Naive B cell (primary cell): ENCODE data around the gene KRTAP10-6. TPM values are rescaled to one million over a fixed set of nuclear protein-coding genes. Genes with fewer than 3 reads are reported as not detected.
A peak's percentile ranks its signal among the peaks of the same experiment; 100 is the strongest.
"Not testable (repeated sequence)": the region's sequence is repeated elsewhere in the genome, so short reads cannot be mapped to it uniquely, and the experiment has no call there.

Experiments
- ATAC-seq, 2 donors: fragments of 150-1000 bp; cut with Tn5 transposase; 2 replicates each; pipeline ENCODE4 v1.10.0; 2021; ENCODE audit warnings: low read depth in 2 of 2, mild to moderate bottlenecking in 2 of 2, moderate library complexity in 2 of 2
- DNase-seq: peaks from one replicate; pipeline ENCODE4 v3.0.0; 2022
- H3K27ac Mint-ChIP-seq, 6 donors: one replicate each; pipeline ENCODE4 v1.8.0; 2020 to 2022; ENCODE audit warnings: mild to moderate bottlenecking in 6 of 6, mixed read lengths in 6 of 6, moderate library complexity in 5 of 6, inconsistent platforms in 2 of 6
- H3K27me3 Mint-ChIP-seq, 3 donors: one replicate each; pipeline ENCODE4 v1.8.0; 2021 to 2022; ENCODE audit warnings: mixed read lengths in 3 of 3, mild to moderate bottlenecking in 1 of 3
- H3K36me3 Mint-ChIP-seq, 2 donors: one replicate each; pipeline ENCODE4 v1.8.0; 2020 to 2022; ENCODE audit warnings: mixed read lengths in 2 of 2, inconsistent platforms in 1 of 2, mild to moderate bottlenecking in 1 of 2
- H3K4me1 Mint-ChIP-seq, 3 donors: one replicate each; pipeline ENCODE4 v1.8.0; 2020 to 2022; ENCODE audit warnings: mixed read lengths in 3 of 3, inconsistent platforms in 1 of 3, mild to moderate bottlenecking in 1 of 3, moderate library complexity in 1 of 3
- H3K4me3 Mint-ChIP-seq, 8 donors: one replicate each; pipeline ENCODE4 v1.8.0; 2020 to 2022; ENCODE audit warnings: mild to moderate bottlenecking in 8 of 8, mixed read lengths in 8 of 8, moderate library complexity in 8 of 8, inconsistent platforms in 2 of 8
- H3K9me3 Mint-ChIP-seq, 7 donors: one replicate each; pipeline ENCODE4 v1.8.0; 2020 to 2022; ENCODE audit warnings: mixed read lengths in 7 of 7, mild to moderate bottlenecking in 5 of 7, inconsistent platforms in 2 of 7, moderate library complexity in 1 of 7
- polyA plus RNA-seq, 6 donors: library from polyadenylated mRNA; unstranded; fragments of 300-500 nt; fragmentation: Illumina TruSeq; gene quantifications; one replicate each; pipeline ENCODE4 v1.2.3, GENCODE V29; 2021; ENCODE audit warnings: low read depth in 6 of 6

Gene KRTAP10-6
- polyA plus RNA-seq, 6 donors from 2014 or later = not detected

GRCh38 chr21:44627831-44628233 is 35.5 kb upstream of the KRTAP10-6 start:
- DNase-seq, H3K27ac Mint-ChIP-seq, H3K4me3 Mint-ChIP-seq, ATAC-seq: not testable (repeated sequence)
- peaks cover 7 to 34% (median 29%) of the 10 kb centered on the region in 3 donors for H3K27me3 Mint-ChIP-seq
- peaks cover 27 to 51% of the 10 kb centered on the region in 2 donors for H3K36me3 Mint-ChIP-seq
- H3K9me3 Mint-ChIP-seq = peaks cover 33 to 59% (median 49%) of the 10 kb centered on the region in 7 donors
- peaks cover 10 to 16% (median 15%) of the 10 kb centered on the region in 3 donors for H3K4me1 Mint-ChIP-seq

DNA sequence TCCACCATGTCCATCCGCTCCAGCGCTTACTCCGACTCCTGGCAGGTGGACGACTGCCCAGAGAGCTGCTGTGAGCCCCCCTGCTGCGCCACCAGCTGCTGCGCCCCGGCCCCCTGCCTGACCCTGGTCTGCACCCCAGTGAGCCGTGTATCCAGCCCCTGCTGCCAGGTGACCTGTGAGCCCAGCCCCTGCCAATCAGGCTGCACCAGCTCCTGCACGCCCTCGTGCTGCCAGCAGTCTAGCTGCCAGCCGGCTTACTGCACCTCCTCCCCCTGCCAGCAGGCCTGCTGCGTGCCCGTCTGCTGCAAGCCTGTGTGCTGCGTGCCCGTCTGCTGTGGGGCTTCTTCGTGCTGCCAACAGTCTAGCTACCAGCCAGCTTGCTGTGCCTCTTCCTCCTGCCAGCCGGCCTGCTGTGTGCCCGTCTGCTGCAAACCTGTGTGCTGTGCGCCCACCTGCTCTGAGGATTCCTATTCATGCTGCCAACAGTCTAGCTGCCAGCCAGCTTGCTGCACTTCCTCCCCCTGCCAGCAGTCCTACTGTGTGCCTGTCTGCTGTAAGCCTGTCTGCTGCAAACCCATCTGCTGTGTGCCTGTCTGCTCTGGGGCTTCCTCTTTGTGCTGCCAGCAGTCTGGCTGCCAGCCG is 35.0 kb upstream of the KRTAP10-6 start:
- Mint-ChIP-seq H3K27me3 (peaks cover 9 to 34% (median 34%) of the 10 kb centered on the region in 3 donors), H3K4me1 (peaks cover 10 to 16% (median 15%) of the 10 kb centered on the region in 3 donors), H3K27ac (peak overlapping the region in 1 of 6 donors; percentile 76), H3K9me3 (peaks cover 34 to 60% (median 50%) of the 10 kb centered on the region in 7 donors), H3K36me3 (peaks cover 32 to 55% of the 10 kb centered on the region in 2 donors)
- not testable (repeated sequence) for H3K4me3 Mint-ChIP-seq, DNase-seq, ATAC-seq

DNA sequence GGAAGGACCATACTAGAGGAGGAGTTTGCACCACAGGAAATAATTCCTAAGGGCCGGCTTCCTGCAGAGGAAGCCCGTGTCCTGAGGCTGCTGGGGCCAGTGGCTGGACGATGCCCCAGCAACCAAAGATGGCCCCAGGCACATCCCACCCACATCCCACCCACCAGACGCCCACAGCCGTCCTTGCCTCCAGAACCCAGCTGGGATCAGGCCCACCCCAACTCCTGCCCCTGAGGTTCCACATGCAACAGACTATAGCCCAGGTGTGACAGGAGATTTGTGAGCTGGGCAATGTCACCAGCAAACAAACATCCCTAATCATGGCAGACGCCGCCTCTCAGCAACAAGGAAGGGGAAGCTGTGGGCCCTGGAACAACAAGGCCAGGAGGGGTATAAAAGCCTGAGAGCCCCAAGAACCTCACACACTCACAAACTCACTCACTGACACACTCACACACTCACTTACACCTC is 34.4 kb upstream of the KRTAP10-6 start, which contains the start of gene KRTAP10-9:
KRTAP10-9 (plus strand) TSS at position 421 of the 471 bp plus-strand sequence. CDS start 79 bp downstream, outside the sequence.
- ATAC-seq (no peak), DNase-seq (no peak)
- H3K36me3 Mint-ChIP-seq = peaks cover 27 to 54% of the 10 kb centered on the region in 2 donors
- H3K9me3 Mint-ChIP-seq = peaks cover 33 to 54% (median 45%) of the 10 kb centered on the region in 7 donors
- H3K4me1 Mint-ChIP-seq = peaks cover 10 to 16% (median 15%) of the 10 kb centered on the region in 3 donors
- peak within 1 kb of the TSS in 1 of 6 donors; percentile 76 for H3K27ac Mint-ChIP-seq
- H3K4me3 Mint-ChIP-seq = peak within 1 kb of the TSS in 1 of 8 donors; percentile 79
- H3K27me3 Mint-ChIP-seq = peaks cover 10 to 38% (median 34%) of the 10 kb centered on the region in 3 donors

- peaks cover 10 to 38% (median 34%) of the 10 kb centered on the region in 3 donors for H3K27me3 Mint-ChIP-seq
- H3K36me3 Mint-ChIP-seq = peaks cover 23 to 50% of the 10 kb centered on the region in 2 donors
- no peak overlapping the region for H3K27ac Mint-ChIP-seq
- peaks cover 10 to 16% (median 15%) of the 10 kb centered on the region in 3 donors for H3K4me1 Mint-ChIP-seq
- DNase-seq (no peak), ATAC-seq (no peak)
- peaks cover 30 to 50% (median 41%) of the 10 kb centered on the region in 7 donors for H3K9me3 Mint-ChIP-seq
- peak overlapping the region in 1 of 8 donors; percentile 79 for H3K4me3 Mint-ChIP-seq
Measured at GRCh38 chr21:44626262-44626661, 34.0 kb upstream of the KRTAP10-6 start.

- H3K27ac Mint-ChIP-seq = no peak overlapping the region
- peaks cover 10 to 38% (median 34%) of the 10 kb centered on the region in 3 donors for H3K27me3 Mint-ChIP-seq
- H3K4me1 Mint-ChIP-seq = peaks cover 10 to 13% (median 13%) of the 10 kb centered on the region in 3 donors
- H3K9me3 Mint-ChIP-seq = peaks cover 25 to 45% (median 37%) of the 10 kb centered on the region in 7 donors
- DNase-seq = no peak
- ATAC-seq = no peak
- peaks cover 20 to 47% of the 10 kb centered on the region in 2 donors for H3K36me3 Mint-ChIP-seq
- no peak overlapping the region for H3K4me3 Mint-ChIP-seq
Measured at GRCh38 chr21:44625756-44626155, 33.5 kb upstream of the KRTAP10-6 start.

DNA sequence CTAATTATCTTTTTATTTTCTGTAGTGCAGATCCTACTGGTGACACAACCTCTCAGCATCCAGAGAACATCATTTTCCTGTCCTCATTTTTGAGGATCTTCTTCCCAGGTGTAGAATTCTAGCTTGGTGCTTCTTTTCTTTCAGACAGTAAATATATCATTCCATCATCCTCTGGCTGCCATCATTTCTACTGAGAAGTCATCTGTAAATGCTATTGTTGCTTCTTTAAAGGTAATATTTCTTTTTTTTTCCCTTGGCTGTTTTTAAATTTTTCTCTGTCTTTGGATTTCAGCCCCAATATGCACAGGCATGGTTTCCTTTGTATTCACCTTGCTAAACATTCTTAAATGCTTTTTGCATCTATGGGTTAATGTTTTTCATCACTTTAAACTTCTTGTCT is 31.3 kb upstream of the KRTAP10-6 start:
- Mint-ChIP-seq H3K9me3 (peaks cover 24 to 58% (median 44%) of the 10 kb centered on the region in 7 donors), H3K36me3 (peaks cover 34 to 57% of the 10 kb centered on the region in 2 donors), H3K27me3 (peaks cover 10 to 38% (median 34%) of the 10 kb centered on the region in 3 donors), H3K27ac (no peak overlapping the region), H3K4me1 (peaks cover 7 to 14% (median 10%) of the 10 kb centered on the region in 3 donors), H3K4me3 (no peak overlapping the region)
- ATAC-seq = no peak
- DNase-seq = no peak

DNA sequence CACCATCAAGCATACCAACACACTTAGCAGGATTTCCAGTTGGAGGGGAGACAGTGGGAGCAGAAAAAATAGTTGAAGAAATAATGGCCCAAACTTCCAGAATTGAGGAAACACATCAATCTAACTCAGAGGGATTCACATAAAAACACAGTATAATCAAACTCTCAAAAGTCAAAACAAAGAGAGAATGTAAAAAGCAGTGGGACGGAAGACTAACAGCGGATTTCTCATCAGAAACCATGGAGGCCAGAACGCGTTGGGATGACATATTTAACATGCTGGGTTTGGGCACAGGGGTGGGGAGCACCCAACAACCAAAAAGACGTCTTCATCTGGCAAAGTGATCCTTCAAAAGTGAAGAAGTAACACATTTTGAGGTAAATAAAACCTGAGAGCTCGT is 27.6 kb upstream of the KRTAP10-6 start:
- H3K36me3 Mint-ChIP-seq = peaks cover 34 to 56% of the 10 kb centered on the region in 2 donors
- DNase-seq (no peak), ATAC-seq (no peak)
- H3K9me3 Mint-ChIP-seq = peaks cover 24 to 57% (median 42%) of the 10 kb centered on the region in 7 donors
- peaks cover 10 to 38% (median 28%) of the 10 kb centered on the region in 3 donors for H3K27me3 Mint-ChIP-seq
- peaks cover 12 to 20% (median 13%) of the 10 kb centered on the region in 3 donors for H3K4me1 Mint-ChIP-seq
- peak overlapping the region in 1 of 8 donors; percentile 17 for H3K4me3 Mint-ChIP-seq
- H3K27ac Mint-ChIP-seq = no peak overlapping the region

DNA sequence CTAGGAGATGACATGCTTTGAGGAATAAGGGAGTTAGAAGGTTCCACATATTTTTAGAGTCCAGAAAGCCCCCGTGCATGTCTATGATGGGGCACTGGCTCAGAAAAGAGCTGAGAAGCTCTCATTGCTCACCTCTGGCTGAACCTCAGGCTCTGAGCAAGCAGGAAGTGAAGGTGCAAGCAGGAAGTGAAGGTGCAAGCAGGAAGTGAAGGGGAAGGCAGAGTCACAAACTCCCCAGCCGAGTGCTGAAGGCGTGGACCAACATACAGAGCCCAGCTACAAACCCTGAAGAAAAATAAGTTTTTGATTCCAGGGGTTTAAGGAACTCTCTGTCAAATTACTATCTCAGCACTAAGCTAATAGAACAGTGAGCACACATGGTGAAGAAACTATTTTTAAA is 26.6 kb upstream of the KRTAP10-6 start:
- ATAC-seq (peak; percentile 70 to 76), DNase-seq (no peak)
- Mint-ChIP-seq H3K27me3 (peaks cover 14 to 36% (median 24%) of the 10 kb centered on the region in 3 donors), H3K4me1 (peaks cover 12 to 20% (median 13%) of the 10 kb centered on the region in 3 donors), H3K9me3 (peaks cover 18 to 47% (median 33%) of the 10 kb centered on the region in 7 donors), H3K4me3 (peak overlapping the region in 7 of 8 donors; percentile 21 to 76 (median 51)), H3K36me3 (peaks cover 31 to 46% of the 10 kb centered on the region in 2 donors), H3K27ac (peak overlapping the region in 5 of 6 donors; percentile 65 to 88 (median 76))

DNA sequence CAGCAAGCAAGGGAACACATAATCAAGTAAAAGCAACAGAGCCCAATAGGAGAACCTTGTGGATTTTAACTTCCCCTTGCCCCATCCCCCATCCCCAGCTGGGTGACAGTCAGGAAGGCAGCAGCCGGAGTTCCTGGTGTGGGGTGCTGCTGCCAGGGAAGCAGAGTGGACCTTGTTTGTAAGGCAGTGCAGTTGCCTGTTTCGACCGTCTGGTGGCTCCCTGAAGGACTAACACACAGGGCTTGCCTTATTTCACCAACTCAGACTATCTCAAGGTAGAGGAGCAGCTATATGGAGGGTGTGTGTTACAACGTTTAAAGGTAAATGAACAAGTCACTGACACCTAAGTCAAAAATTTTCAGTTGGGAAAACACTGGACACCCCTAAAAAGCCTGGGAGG is 26.2 kb upstream of the KRTAP10-6 start:
- Mint-ChIP-seq H3K9me3 (peaks cover 17 to 43% (median 28%) of the 10 kb centered on the region in 7 donors), H3K27me3 (peaks cover 13 to 35% (median 20%) of the 10 kb centered on the region in 3 donors), H3K4me1 (peaks cover 12 to 20% (median 13%) of the 10 kb centered on the region in 3 donors), H3K36me3 (peaks cover 27 to 42% of the 10 kb centered on the region in 2 donors), H3K4me3 (peak overlapping the region in 5 of 8 donors; percentile 47 to 76 (median 59)), H3K27ac (peak overlapping the region in 5 of 6 donors; percentile 55 to 85 (median 73))
- ATAC-seq (no peak), DNase-seq (no peak)

DNA sequence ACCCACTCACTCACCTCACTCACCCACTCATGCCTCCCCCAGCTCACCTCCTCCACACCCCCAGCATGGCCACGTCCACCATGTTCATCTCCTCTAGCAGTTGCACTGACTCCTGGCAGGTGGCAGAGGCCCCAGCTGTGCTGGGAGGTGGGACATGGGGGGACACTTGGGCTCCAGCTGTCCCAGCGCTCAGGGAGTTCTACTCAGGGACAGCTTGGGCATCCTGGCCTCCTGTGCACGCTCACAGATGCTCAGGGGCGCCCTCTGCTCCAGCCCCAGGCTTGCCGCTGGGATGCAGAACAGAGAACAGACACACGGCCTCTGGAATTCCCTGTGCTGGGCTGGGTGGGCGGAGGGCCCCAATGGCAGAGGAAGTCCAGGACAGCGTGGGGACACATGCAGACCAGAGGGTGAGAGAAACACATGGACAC is 24.8 kb upstream of the KRTAP10-6 start:
- Mint-ChIP-seq H3K36me3 (peaks cover 18 to 37% of the 10 kb centered on the region in 2 donors), H3K4me3 (peak overlapping the region in 1 of 8 donors; percentile 44)
- no peak for ATAC-seq

GRCh38 chr21:44616591-44616926 is 24.3 kb upstream of the KRTAP10-6 start:
- ATAC-seq (no peak), DNase-seq (no peak)
- H3K27me3 Mint-ChIP-seq = peaks cover 4 to 28% (median 28%) of the 10 kb centered on the region in 3 donors
- H3K4me3 Mint-ChIP-seq = peak overlapping the region in 1 of 8 donors; percentile 44
- H3K27ac Mint-ChIP-seq = peak overlapping the region in 1 of 6 donors; percentile 35
- peaks cover 10 to 34% (median 28%) of the 10 kb centered on the region in 7 donors for H3K9me3 Mint-ChIP-seq
- peaks cover 13 to 20% (median 15%) of the 10 kb centered on the region in 3 donors for H3K4me1 Mint-ChIP-seq
- H3K36me3 Mint-ChIP-seq = peaks cover 18 to 35% of the 10 kb centered on the region in 2 donors

More for the DNA sequence above, 24.8 kb upstream of the KRTAP10-6 start:
- Mint-ChIP-seq H3K27ac (no peak overlapping the region), H3K4me1 (peaks cover 13 to 20% (median 15%) of the 10 kb centered on the region in 3 donors), H3K27me3 (peaks cover 4 to 30% (median 26%) of the 10 kb centered on the region in 3 donors), H3K9me3 (peaks cover 8 to 30% (median 25%) of the 10 kb centered on the region in 7 donors)
- no peak for DNase-seq

DNA sequence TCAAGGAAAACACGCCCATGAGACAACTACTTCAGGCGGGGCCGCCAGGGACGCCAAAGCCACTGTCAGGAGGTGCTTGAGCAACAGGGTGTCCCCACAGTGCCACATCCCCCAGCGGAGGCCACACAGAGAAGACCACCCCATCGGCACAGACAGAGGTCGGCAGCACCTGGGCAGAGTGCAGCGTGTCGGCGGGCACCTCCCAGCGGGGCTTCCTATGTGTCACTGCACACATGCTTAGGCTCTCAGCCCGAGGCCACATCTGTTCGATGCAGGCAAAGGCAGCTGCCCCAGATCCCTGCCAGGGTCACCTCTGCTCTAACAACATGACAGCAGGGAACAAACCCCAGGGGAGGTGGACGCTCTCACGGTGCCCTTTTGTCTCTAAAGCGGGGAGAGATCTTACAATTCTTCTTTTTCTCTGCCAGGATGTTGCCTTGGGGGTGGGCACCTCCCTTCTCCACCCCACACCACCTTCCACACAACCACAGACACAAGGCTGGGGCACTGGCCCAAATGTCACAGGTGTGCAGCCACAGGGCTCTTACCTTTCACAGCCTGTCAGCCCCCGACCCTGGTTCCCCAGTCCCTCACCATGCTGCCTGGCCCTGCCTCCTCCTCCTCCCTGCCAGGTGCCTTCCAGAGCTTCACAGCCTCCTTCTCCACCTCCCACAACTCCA is 23.7 kb upstream of the KRTAP10-6 start:
- Mint-ChIP-seq H3K9me3 (peaks cover 14 to 39% (median 33%) of the 10 kb centered on the region in 7 donors), H3K4me1 (peaks cover 13 to 20% (median 15%) of the 10 kb centered on the region in 3 donors), H3K36me3 (peaks cover 23 to 40% of the 10 kb centered on the region in 2 donors), H3K27ac (peak overlapping the region in 1 of 6 donors; percentile 35), H3K4me3 (no peak overlapping the region), H3K27me3 (peaks cover 4 to 31% (median 28%) of the 10 kb centered on the region in 3 donors)
- DNase-seq (no peak), ATAC-seq (no peak)

DNA sequence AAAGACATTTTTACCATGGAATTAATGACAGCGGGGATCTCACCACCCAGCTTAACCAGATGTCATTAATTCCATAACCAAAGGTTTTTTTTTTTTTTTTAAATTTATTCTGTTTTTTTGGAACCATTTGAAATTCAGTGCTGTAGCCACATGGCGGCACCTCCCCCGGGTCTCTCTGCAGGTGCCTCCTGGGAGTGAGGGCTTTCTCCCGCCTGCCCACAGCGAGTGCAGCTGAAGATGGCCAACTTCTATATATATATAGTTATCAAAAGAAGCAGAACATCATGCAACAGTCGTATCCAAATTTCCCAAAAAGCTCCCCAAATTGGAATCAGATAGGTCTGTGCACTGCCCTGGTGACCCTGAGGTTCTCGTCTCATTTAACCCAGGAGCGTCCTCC is 23.2 kb upstream of the KRTAP10-6 start:
- peaks cover 21 to 39% of the 10 kb centered on the region in 2 donors for H3K36me3 Mint-ChIP-seq
- peaks cover 15 to 41% (median 34%) of the 10 kb centered on the region in 7 donors for H3K9me3 Mint-ChIP-seq
- no peak overlapping the region for H3K27ac Mint-ChIP-seq
- DNase-seq (no peak), ATAC-seq (no peak)
- H3K4me3 Mint-ChIP-seq = no peak overlapping the region
- H3K4me1 Mint-ChIP-seq = peaks cover 13 to 20% (median 15%) of the 10 kb centered on the region in 3 donors
- peaks cover 4 to 31% (median 28%) of the 10 kb centered on the region in 3 donors for H3K27me3 Mint-ChIP-seq
